ENCODE measurements around the gene RAB11FIP3. TPM values are rescaled to one million over a fixed set of nuclear protein-coding genes. Genes with fewer than 3 reads are reported as not detected.

The RAB11FIP3 gene
- total RNA-seq, 2 experiments from 2014 or later: 29.0 to 51.2 TPM

DNA sequence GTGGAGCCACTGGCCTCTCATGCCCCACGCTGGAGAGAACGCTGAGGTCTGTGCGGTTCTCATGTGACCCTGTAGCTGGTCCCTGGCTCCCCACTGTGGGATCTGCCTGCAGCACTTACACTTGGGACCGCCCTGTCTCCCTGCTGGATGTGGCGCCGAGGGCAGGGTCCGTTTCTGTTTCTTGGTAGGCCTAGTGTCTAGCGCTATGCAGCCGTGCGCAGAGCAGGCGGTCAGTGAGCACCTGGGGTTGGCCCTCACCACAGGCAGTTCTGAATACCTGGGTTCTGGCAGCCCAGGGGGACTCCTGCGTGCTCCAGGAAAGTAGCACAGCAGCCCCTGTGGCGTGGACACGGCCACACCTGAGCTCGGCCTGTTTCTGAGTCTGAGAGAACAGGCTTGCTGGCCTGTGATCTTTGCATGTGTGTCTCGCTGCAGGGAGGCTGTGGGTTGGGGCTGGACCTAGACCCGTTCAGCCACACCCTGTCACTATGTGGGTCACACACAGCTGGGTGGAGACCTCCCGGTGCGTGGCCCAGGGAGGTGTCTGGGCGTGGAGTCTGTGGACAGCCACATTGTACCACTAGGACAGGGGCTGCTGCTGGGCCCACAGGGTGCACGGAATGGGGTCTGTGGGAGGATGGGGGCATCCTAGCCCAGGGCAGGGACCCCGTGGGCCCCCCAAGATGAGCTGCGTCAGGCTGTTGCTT, 104.8 kb downstream of the RAB11FIP3 start:
- Histone ChIP-seq H3K4me1 (ENCODE audit: insufficient read depth, low read length, poor library complexity, severe bottlenecking) (peaks cover 21% of the 10 kb centered on the region), H3K27ac (ENCODE audit: low read depth, low read length, poor library complexity, severe bottlenecking) (no peak overlapping the region), H3K4me3 (ENCODE audit: low read depth, low read length, poor library complexity, severe bottlenecking) (no peak overlapping the region), H3K9me3 (ENCODE audit: low read length) (no peaks in the 10 kb centered on the region), H3K79me2 (ENCODE audit: insufficient read depth, low read depth, low read length) (peaks cover 46% of the 10 kb centered on the region), H3K4me2 (ENCODE audit: low read length) (no peak overlapping the region), H3K36me3 (ENCODE audit: insufficient read depth, low read length) (0 out of 2 replicates have a peak, but pooled peaks cover 9% of the 10 kb centered on the region), H4K20me1 (ENCODE audit: insufficient read depth, low read length) (no peaks in the 10 kb centered on the region), H3K9me2 (ENCODE audit: insufficient read depth, low read length) (no peaks in the 10 kb centered on the region), H2AFZ (ENCODE audit: low read length) (no peak overlapping the region)
- no peak for DNase-seq (ENCODE audit: low spot score)
- intact Hi-C loops (cut with micrococcal nuclease; ENCODE audit: unreplicated experiment): no loop called here
- no TSS peak for BruUV-seq (replicated peaks)
- ChIA-PET CTCF (ENCODE audit: unreplicated experiment) (no interaction called here), POLR2A (no interaction called here)
- no peak for TF ChIP-seq EZH2phosphoT487 (IDR thresholded peaks at IDR 0.05; ENCODE audit: borderline replicate concordance, low read depth, low read length)
- no peak for TF ChIP-seq CTCF (conservative IDR thresholded peaks at IDR 0.05; ENCODE audit: low read length)

- Histone ChIP-seq H3K4me1 (ENCODE audit: insufficient read depth, low read length, poor library complexity, severe bottlenecking) (peaks cover 9% of the 10 kb centered on the region), H2AFZ (ENCODE audit: low read length) (no peak overlapping the region), H3K27ac (ENCODE audit: low read depth, low read length, poor library complexity, severe bottlenecking) (no peak overlapping the region), H3K9me2 (ENCODE audit: insufficient read depth, low read length) (no peaks in the 10 kb centered on the region), H4K20me1 (ENCODE audit: insufficient read depth, low read length) (no peaks in the 10 kb centered on the region), H3K9me3 (ENCODE audit: low read length) (no peaks in the 10 kb centered on the region), H3K4me3 (ENCODE audit: low read depth, low read length, poor library complexity, severe bottlenecking) (no peak overlapping the region), H3K4me2 (ENCODE audit: low read length) (no peak overlapping the region), H3K36me3 (ENCODE audit: insufficient read depth, low read length) (0 out of 2 replicates have a peak, but pooled peaks cover 9% of the 10 kb centered on the region), H3K79me2 (ENCODE audit: insufficient read depth, low read depth, low read length) (peaks cover 44% of the 10 kb centered on the region)
- DNase-seq (ENCODE audit: low spot score): no peak
- intact Hi-C loops (cut with micrococcal nuclease; ENCODE audit: unreplicated experiment): no loop called here
- CTCF ChIA-PET (ENCODE audit: unreplicated experiment): no interaction called here
- POLR2A ChIA-PET: no interaction called here
- BruUV-seq (replicated peaks): no TSS peak
- TF ChIP-seq EZH2phosphoT487 (IDR thresholded peaks at IDR 0.05; ENCODE audit: borderline replicate concordance, low read depth, low read length) (no peak), CTCF (conservative IDR thresholded peaks at IDR 0.05; ENCODE audit: low read length) (no peak)
Measured at GRCh38 chr16:531494-532125, 106.2 kb downstream of the RAB11FIP3 start.

Data from OCI-LY7 (cell line).